Peyer's patch (tissue), 4 donors: ENCODE data around the gene SPC24. TPM values are rescaled to one million over a fixed set of nuclear protein-coding genes. Genes with fewer than 3 reads are reported as not detected.
"Not testable (repeated sequence)": the region's sequence is repeated elsewhere in the genome, so short reads cannot be mapped to it uniquely, and the experiment has no call there.

Source experiments
- DNase-seq, 3 donors: peaks; one replicate each; pipeline ENCODE4 v3.0.0-alpha.2; 2017 to 2019
- H3K27ac ChIP-seq, 4 donors: fragments of 200-600 bp; sonication (generic); one replicate each; pipeline ENCODE4 v1.5.1; 2016 to 2019
- H3K27me3 ChIP-seq, 2 donors: fragments of 200-600 bp; sonication (generic); one replicate each; pipeline ENCODE4 v1.5.1; 2019
- H3K36me3 ChIP-seq, 3 donors: fragments of 200-600 bp; sonication (generic); one replicate each; pipeline ENCODE4 v1.5.1; 2016 to 2019
- H3K4me1 ChIP-seq, 4 donors: fragments of 200-600 bp; sonication (generic); one replicate each; pipeline ENCODE4 v1.5.1; 2016 to 2019
- H3K4me3 ChIP-seq, 4 donors: fragments of 200-600 bp; sonication (generic); 1 replicate in 3 of 4; 2 replicates in 1 of 4; pipeline ENCODE4 v1.5.1; 2016 to 2019; ENCODE audit warnings: mild to moderate bottlenecking in 1 of 4
- H3K9me3 ChIP-seq, 4 donors: fragments of 200-600 bp; sonication (generic); one replicate each; pipeline ENCODE4 v1.5.1; 2016 to 2019; ENCODE audit warnings: mild to moderate bottlenecking in 1 of 4
- CTCF ChIP-seq, 6 experiments: fragments of 450-650 bp in 4 of 6; fragments of 200-600 bp in 2 of 6; sonication (generic) in 1 of 6; IDR thresholded peaks; one replicate each; pipeline ENCODE4 v1.5.1; 2017 to 2019; ENCODE audit warnings: antibody characterized with exemption in 6 of 6, mild to moderate bottlenecking in 3 of 6, moderate library complexity in 1 of 6
- POLR2A ChIP-seq, 2 donors: fragments of 450-650 bp; IDR thresholded peaks; one replicate each; pipeline ENCODE4 v1.5.1; 2017; ENCODE audit warnings: antibody characterized with exemption in 2 of 2, mild to moderate bottlenecking in 2 of 2, moderate library complexity in 2 of 2
- total RNA-seq, 4 donors: library from RNA; depleted of rRNA; stranded (reverse); fragments of >200 nt; gene quantifications; one replicate each; pipeline ENCODE4 v1.1.0, GENCODE V29; 2016

Gene SPC24
- total RNA-seq, 4 donors from 2014 or later = 1.7 to 28.9 (median 8.4) TPM

DNA sequence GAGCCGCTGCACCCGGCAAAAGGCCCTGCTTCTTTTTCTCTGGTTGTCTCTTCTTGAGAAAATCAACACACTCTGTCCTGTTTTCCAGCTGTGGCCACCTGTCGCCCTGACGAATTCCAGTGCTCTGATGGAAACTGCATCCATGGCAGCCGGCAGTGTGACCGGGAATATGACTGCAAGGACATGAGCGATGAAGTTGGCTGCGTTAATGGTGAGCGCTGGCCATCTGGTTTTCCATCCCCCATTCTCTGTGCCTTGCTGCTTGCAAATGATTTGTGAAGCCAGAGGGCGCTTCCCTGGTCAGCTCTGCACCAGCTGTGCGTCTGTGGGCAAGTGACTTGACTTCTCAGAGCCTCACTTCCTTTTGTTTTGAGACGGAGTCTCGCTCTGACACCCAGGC lies 49.1 kb downstream of the SPC24 start:
- TF ChIP-seq POLR2A (IDR thresholded peaks at IDR 0.05) (no peak), CTCF (IDR thresholded peaks at IDR 0.05) (peak in 1 of 6 experiments; percentile 7)
- Histone ChIP-seq H3K27me3 (no peaks in the 10 kb centered on the region), H3K4me3 (no peak overlapping the region), H3K9me3 (no peaks in the 10 kb centered on the region), H3K4me1 (no peaks in the 10 kb centered on the region), H3K36me3 (peaks cover 0 to 100% (median 0%) of the 10 kb centered on the region in 3 donors), H3K27ac (peak overlapping the region in 1 of 4 donors; percentile 59)
- DNase-seq = peak in 1 of 3 donors; percentile 64

DNA sequence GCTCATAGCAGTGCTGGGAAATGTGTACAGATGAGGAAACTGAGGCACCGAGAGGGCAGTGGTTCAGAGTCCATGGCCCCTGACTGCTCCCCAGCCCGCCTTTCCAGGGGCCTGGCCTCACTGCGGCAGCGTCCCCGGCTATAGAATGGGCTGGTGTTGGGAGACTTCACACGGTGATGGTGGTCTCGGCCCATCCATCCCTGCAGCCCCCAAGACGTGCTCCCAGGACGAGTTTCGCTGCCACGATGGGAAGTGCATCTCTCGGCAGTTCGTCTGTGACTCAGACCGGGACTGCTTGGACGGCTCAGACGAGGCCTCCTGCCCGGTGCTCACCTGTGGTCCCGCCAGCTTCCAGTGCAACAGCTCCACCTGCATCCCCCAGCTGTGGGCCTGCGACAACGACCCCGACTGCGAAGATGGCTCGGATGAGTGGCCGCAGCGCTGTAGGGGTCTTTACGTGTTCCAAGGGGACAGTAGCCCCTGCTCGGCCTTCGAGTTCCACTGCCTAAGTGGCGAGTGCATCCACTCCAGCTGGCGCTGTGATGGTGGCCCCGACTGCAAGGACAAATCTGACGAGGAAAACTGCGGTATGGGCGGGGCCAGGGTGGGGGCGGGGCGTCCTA lies 50.5 kb downstream of the SPC24 start:
- Histone ChIP-seq H3K9me3 (no peaks in the 10 kb centered on the region), H3K27ac (no peak overlapping the region), H3K36me3 (peaks cover 0 to 100% (median 0%) of the 10 kb centered on the region in 3 donors), H3K27me3 (no peaks in the 10 kb centered on the region), H3K4me1 (no peaks in the 10 kb centered on the region), H3K4me3 (no peak overlapping the region)
- TF ChIP-seq CTCF (IDR thresholded peaks at IDR 0.05) = no peak
- no peak for TF ChIP-seq POLR2A (IDR thresholded peaks at IDR 0.05)
- DNase-seq = no peak

GRCh38 chr19:11103667-11104066 lies 51.9 kb downstream of the SPC24 start:
- not testable (repeated sequence) for H3K27me3 ChIP-seq, DNase-seq, H3K4me1 ChIP-seq, H3K27ac ChIP-seq, H3K9me3 ChIP-seq, H3K4me3 ChIP-seq
- H3K36me3 ChIP-seq = peaks cover 0 to 87% (median 0%) of the 10 kb centered on the region in 3 donors

- H3K9me3 ChIP-seq = peaks cover 0 to 5% (median 0%) of the 10 kb centered on the region in 4 donors
- no peaks in the 10 kb centered on the region for H3K27me3 ChIP-seq
- peak in 1 of 3 donors; percentile 59 for DNase-seq
- H3K4me3 ChIP-seq = no peak overlapping the region
- H3K27ac ChIP-seq = peak overlapping the region in 1 of 4 donors; percentile 3
- no peak for TF ChIP-seq POLR2A (IDR thresholded peaks at IDR 0.05)
- no peak for TF ChIP-seq CTCF (IDR thresholded peaks at IDR 0.05)
- peaks cover 0 to 1% (median 0%) of the 10 kb centered on the region in 4 donors for H3K4me1 ChIP-seq
- peaks cover 0 to 80% (median 0%) of the 10 kb centered on the region in 3 donors for H3K36me3 ChIP-seq
Observed at GRCh38 chr19:11102944-11103343, 52.6 kb downstream of the SPC24 start.

DNA sequence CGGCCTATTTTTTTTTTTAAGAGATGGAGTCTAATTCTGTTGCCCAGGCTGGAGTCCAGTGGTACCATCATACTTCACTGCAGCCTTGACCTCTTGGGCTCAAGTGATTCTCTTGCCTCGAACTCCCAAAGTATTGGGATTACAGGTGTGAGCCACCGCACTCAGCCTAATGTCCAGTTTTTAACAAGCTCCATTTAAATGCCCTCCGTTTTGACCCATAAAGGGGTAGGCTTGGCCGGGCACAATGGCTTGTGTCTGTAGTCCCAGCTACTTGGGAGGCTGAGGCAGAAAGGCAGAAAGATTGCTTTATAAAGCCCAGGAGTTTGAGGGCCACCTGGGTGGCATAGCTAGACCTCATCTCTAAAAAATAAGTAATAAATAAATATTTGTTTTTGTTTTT lies 54.5 kb downstream of the SPC24 start:
- H3K27me3 ChIP-seq = no peaks in the 10 kb centered on the region
- H3K4me1 ChIP-seq = peaks cover 0 to 10% (median 4%) of the 10 kb centered on the region in 4 donors
- peaks cover 0 to 5% (median 0%) of the 10 kb centered on the region in 4 donors for H3K9me3 ChIP-seq
- peaks cover 0 to 66% (median 0%) of the 10 kb centered on the region in 3 donors for H3K36me3 ChIP-seq
- no peak overlapping the region for H3K27ac ChIP-seq
- TF ChIP-seq POLR2A (IDR thresholded peaks at IDR 0.05) (no peak), CTCF (IDR thresholded peaks at IDR 0.05) (no peak)
- no peak overlapping the region for H3K4me3 ChIP-seq
- DNase-seq = no peak

DNA sequence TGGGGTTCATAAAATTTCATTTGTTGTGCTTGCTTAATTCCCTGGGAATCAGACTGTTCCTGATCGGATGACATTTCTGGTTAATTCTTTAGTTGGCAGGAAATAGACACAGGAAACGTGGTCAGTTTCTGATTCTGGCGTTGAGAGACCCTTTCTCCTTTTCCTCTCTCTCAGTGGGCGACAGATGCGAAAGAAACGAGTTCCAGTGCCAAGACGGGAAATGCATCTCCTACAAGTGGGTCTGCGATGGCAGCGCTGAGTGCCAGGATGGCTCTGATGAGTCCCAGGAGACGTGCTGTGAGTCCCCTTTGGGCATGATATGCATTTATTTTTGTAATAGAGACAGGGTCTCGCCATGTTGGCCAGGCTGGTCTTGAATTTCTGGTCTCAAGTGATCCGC lies 55.5 kb downstream of the SPC24 start:
- TF ChIP-seq CTCF (IDR thresholded peaks at IDR 0.05) (no peak), POLR2A (IDR thresholded peaks at IDR 0.05) (no peak)
- Histone ChIP-seq H3K4me3 (no peak overlapping the region), H3K27ac (no peak overlapping the region), H3K9me3 (peaks cover 0 to 5% (median 0%) of the 10 kb centered on the region in 4 donors), H3K27me3 (no peaks in the 10 kb centered on the region), H3K36me3 (peaks cover 0 to 56% (median 0%) of the 10 kb centered on the region in 3 donors), H3K4me1 (peaks cover 0 to 19% (median 7%) of the 10 kb centered on the region in 4 donors)
- no peak for DNase-seq
